SK-N-SH (cell line): ENCODE data around the gene ZRANB3.

Source experiments
- CTCF ChIP-seq: fragments of 200-600 bp; sonication (generic); IDR thresholded peaks from 2 replicates; pipeline ENCODE4 v1.6.1; 2017; ENCODE audit warnings: antibody characterized with exemption, mild to moderate bottlenecking, moderate library complexity
- ELF1 ChIP-seq: IDR thresholded peaks from 2 replicates; pipeline ENCODE4 v1.4.0; 2012
- EP300 ChIP-seq, 2 experiments: IDR thresholded peaks; 2 replicates each; pipeline versions ENCODE4 v1.4.0 to v1.6.1; 2012; ENCODE audit warnings: borderline replicate concordance in 1 of 2, low read depth in 1 of 2, low read length in 1 of 2
- GABPA ChIP-seq: IDR thresholded peaks from 2 replicates; pipeline ENCODE4 v1.4.0; 2012; ENCODE audit warnings: low read depth, mild to moderate bottlenecking
- MAX ChIP-seq: IDR thresholded peaks from 2 replicates; pipeline ENCODE4 v1.4.0; 2012; ENCODE audit warnings: low read depth
- POLR2AphosphoS5 ChIP-seq: IDR thresholded peaks from 2 replicates; pipeline ENCODE4 v1.6.1; 2012; ENCODE audit warnings: low read depth, low read length
- RFX5 ChIP-seq: IDR thresholded peaks from 2 replicates; pipeline ENCODE4 v1.6.1; 2012; ENCODE audit warnings: mild to moderate bottlenecking, improper control_type of control experiment, low read length
- RXRA ChIP-seq: IDR thresholded peaks from 2 replicates; pipeline ENCODE4 v1.4.0; 2012; ENCODE audit warnings: low read depth, mild to moderate bottlenecking, borderline replicate concordance
- SIN3A ChIP-seq: IDR thresholded peaks from 2 replicates; pipeline ENCODE4 v1.6.1; 2012; ENCODE audit warnings: low read depth, mild to moderate bottlenecking, low read length, moderate library complexity, borderline replicate concordance
- YY1 ChIP-seq: IDR thresholded peaks from 2 replicates; pipeline ENCODE4 v1.4.0; 2012; ENCODE audit warnings: low read depth, mild to moderate bottlenecking

GRCh38 chr2:135252805-135253458 is 278.1 kb downstream of the ZRANB3 start:
- TF ChIP-seq ELF1 (no peak), CTCF (no peak), GABPA (no peak), YY1 (no peak), EP300 (IDR thresholded peaks at IDR 0.05; ENCODE audit: borderline replicate concordance in 1 of 2, low read depth in 1 of 2, low read length in 1 of 2) (no peak), MAX (no peak), RXRA (no peak), POLR2AphosphoS5 (no peak), SIN3A (no peak), RFX5 (no peak)
